HepG2 (cell line): ENCODE results near the gene NUFIP2. TPM values are rescaled to one million over a fixed set of nuclear protein-coding genes. Genes with fewer than 3 reads are reported as not detected.

ENCODE experiments used
- EZH2 ChIP-seq: conservative IDR thresholded peaks from 2 replicates; pipeline ENCODE4 v1.6.1; 2012; ENCODE audit warnings: mild to moderate bottlenecking, low read depth, low read length, moderate library complexity
- GATAD2A ChIP-seq: IDR thresholded peaks from 2 replicates; pipeline ENCODE4 v1.6.1; 2016
- HOXA3 ChIP-seq: sonication (generic); formaldehyde crosslinking; IDR thresholded peaks from 2 replicates; pipeline ENCODE4 v1.5.0; 2020; ENCODE audit warnings: missing genetic modification reagents
- KAT7 ChIP-seq: IDR thresholded peaks from 2 replicates; pipeline ENCODE4 v1.6.1; 2018; ENCODE audit warnings: borderline replicate concordance, missing compliant biosample characterization
- KLF15 ChIP-seq: sonication (generic); formaldehyde crosslinking; IDR thresholded peaks from 2 replicates; pipeline ENCODE4 v1.8.1; 2023; ENCODE audit warnings: borderline replicate concordance, mild to moderate bottlenecking, inconsistent platforms, missing genetic modification reagents, mixed read lengths
- RBM39 ChIP-seq: fragments of 200-400 bp; formaldehyde crosslinking; IDR thresholded peaks from one replicate; pipeline ENCODE4 v1.6.1; 2018; ENCODE audit warnings: antibody characterized with exemption, mild to moderate bottlenecking, low read depth, low read length; ENCODE audit not compliant: poor library complexity, severe bottlenecking
- SALL1 ChIP-seq: sonication (generic); formaldehyde crosslinking; IDR thresholded peaks from 2 replicates; pipeline ENCODE4 v1.8.0; 2022; ENCODE audit warnings: mild to moderate bottlenecking, missing genetic modification reagents
- TEAD3 ChIP-seq: optimal IDR thresholded peaks from 2 replicates; pipeline ENCODE3; 2016; ENCODE audit warnings: borderline replicate concordance
- YY1 ChIP-seq: IDR thresholded peaks from 2 replicates; pipeline ENCODE4 v1.6.1; 2011; ENCODE audit warnings: low read length, low read depth, moderate library complexity, mild to moderate bottlenecking; ENCODE audit not compliant: insufficient read depth, insufficient replicate concordance
- ZNF563 ChIP-seq: sonication (generic); formaldehyde crosslinking; IDR thresholded peaks from 2 replicates; pipeline ENCODE4 v1.8.0; 2022; ENCODE audit warnings: mild to moderate bottlenecking, moderate library complexity, missing genetic modification reagents
- ZNF660 ChIP-seq: sonication (generic); formaldehyde crosslinking; IDR thresholded peaks from 2 replicates; pipeline ENCODE4 v1.5.1; 2020; ENCODE audit warnings: mild to moderate bottlenecking, low read depth, missing genetic modification reagents, borderline replicate concordance
- ZNF670 ChIP-seq: sonication (generic); formaldehyde crosslinking; IDR thresholded peaks from 2 replicates; pipeline ENCODE4 v1.8.0; 2022; ENCODE audit warnings: mild to moderate bottlenecking, missing genetic modification reagents, borderline replicate concordance
- ZSCAN20 ChIP-seq: sonication (generic); formaldehyde crosslinking; IDR thresholded peaks from 2 replicates; pipeline ENCODE4 v1.4.0; 2020; ENCODE audit warnings: missing genetic modification reagents, mild to moderate bottlenecking, borderline replicate concordance
- polyA plus RNA-seq, 8 experiments: library from polyadenylated mRNA; depleted of rRNA in 3 of 8; stranded (reverse) in 7 of 8; unstranded in 1 of 8; fragments of >200 nt; fragmentation: Illumina TruSeq in 4 of 8; extraction: Trizol in 4 of 8; gene quantifications; 2 replicates each; pipeline versions ENCODE4 v1.2.1 to v1.2.3, GENCODE V29; 2011 to 2016; ENCODE audit warnings: low read depth in 4 of 8, missing spikeins in 1 of 8, mixed read lengths in 1 of 8; ENCODE audit not compliant: insufficient read depth in 1 of 8
- total RNA-seq, 5 experiments: library from RNA; depleted of rRNA; stranded (reverse); fragments of >200 nt; fragmentation: Illumina TruSeq; extraction: Trizol; gene quantifications; 2 replicates each; pipeline ENCODE4 v1.2.3, GENCODE V29; 2016; ENCODE audit warnings: low read depth in 1 of 5
- TF ChIP-seq, protein P1 (sequence below), 2 experiments: sonication (generic) in 1 of 2; formaldehyde crosslinking in 1 of 2; IDR thresholded peaks; 2 replicates each; pipeline versions ENCODE4 v1.6.1 to v1.9.0; 2014 to 2022; ENCODE audit warnings: antibody characterized with exemption in 1 of 2, borderline replicate concordance in 1 of 2, inconsistent platforms in 1 of 2, low read depth in 1 of 2, missing genetic modification reagents in 1 of 2
- TF ChIP-seq, protein P2 (sequence below): IDR thresholded peaks from 2 replicates; pipeline ENCODE4 v1.6.1; 2012; ENCODE audit warnings: low read depth, low read length, improper control_type of control experiment
- TF ChIP-seq, protein P3 (sequence below): sonication (generic); formaldehyde crosslinking; IDR thresholded peaks from 2 replicates; pipeline ENCODE4 v1.8.0; 2022; ENCODE audit warnings: missing genetic modification reagents, mild to moderate bottlenecking, borderline replicate concordance
- TF ChIP-seq, protein P4 (sequence below): IDR thresholded peaks from 2 replicates; pipeline ENCODE4 v1.6.1; 2016; ENCODE audit warnings: mild to moderate bottlenecking

NUFIP2 gene
- total and polyA plus RNA-seq, 2 of the 13 experiments (the other 11 are each of a cell fraction or from before 2014, with no cell fraction given) = 10.3 to 30.8 TPM

DNA sequence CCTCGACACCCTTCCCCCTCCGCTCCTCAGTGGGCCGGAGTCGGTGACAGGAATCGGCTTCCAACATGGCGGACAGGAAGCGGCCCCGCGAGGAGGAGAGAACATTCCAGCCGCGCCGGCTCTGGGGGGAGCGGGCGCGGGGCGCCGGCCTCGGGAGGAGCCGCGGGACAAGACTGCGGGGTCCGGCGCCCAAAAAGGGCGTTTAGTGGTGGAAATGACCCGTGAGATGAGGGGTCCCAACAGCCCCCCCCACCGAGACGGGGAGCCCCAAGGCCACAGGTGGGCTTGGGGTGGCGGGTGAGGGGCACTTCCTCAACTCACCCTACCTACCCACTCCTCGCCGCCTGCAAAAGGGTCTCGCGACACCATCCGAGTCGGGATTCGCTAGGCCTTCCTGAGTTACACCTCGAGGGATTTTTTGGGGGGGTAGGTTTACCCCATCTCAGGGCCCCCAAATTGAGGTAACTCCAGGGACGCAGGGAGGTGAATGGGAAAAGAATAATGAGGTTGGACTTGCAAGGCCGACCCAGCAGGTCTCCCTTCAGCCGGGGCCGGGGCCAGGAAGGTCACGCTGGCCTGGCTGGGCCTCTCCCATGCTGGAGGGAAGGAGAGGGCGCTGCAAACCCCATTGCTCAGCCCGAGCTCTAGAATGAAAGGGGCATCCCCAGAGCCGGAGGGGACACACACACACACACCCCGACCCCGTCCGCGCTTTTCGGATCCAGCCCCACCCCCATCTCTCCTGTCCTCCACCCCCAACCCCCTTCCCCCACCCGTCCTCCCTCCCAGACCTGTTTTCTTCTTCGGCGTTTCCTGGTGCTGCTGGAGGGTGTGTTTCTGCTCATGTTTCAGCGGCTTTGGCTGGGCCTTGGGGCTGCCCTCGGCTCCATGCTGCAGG lies 707 bp downstream of the NUFIP2 start (continued):
- TF ChIP-seq, protein P1, sequence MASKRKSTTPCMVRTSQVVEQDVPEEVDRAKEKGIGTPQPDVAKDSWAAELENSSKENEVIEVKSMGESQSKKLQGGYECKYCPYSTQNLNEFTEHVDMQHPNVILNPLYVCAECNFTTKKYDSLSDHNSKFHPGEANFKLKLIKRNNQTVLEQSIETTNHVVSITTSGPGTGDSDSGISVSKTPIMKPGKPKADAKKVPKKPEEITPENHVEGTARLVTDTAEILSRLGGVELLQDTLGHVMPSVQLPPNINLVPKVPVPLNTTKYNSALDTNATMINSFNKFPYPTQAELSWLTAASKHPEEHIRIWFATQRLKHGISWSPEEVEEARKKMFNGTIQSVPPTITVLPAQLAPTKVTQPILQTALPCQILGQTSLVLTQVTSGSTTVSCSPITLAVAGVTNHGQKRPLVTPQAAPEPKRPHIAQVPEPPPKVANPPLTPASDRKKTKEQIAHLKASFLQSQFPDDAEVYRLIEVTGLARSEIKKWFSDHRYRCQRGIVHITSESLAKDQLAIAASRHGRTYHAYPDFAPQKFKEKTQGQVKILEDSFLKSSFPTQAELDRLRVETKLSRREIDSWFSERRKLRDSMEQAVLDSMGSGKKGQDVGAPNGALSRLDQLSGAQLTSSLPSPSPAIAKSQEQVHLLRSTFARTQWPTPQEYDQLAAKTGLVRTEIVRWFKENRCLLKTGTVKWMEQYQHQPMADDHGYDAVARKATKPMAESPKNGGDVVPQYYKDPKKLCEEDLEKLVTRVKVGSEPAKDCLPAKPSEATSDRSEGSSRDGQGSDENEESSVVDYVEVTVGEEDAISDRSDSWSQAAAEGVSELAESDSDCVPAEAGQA (IDR thresholded peaks at IDR 0.05; ENCODE audit: low read depth) = peak; percentile 63
- TF ChIP-seq, protein P1 (CRISPR knock-in tag; IDR thresholded peaks at IDR 0.05; ENCODE audit: borderline replicate concordance) = no peak
- TF ChIP-seq HOXA3 (CRISPR knock-in tag) (peak; percentile 80), EZH2 (no peak), KLF15 (CRISPR knock-in tag) (no peak), RBM39 (peak; percentile 81), TEAD3 (CRISPR knock-in tag) (peak; percentile 77), GATAD2A (no peak), ZNF670 (0 out of 2 replicates have a peak, but pooled peaks have one; percentile 54), KAT7 (CRISPR knock-in tag) (peak; percentile 57; the same call in 1 of the 2 replicates), YY1 (peak; percentile 93), ZSCAN20 (CRISPR knock-in tag) (peak; percentile 69; the same call in 1 of the 2 replicates), SALL1 (CRISPR knock-in tag) (0 out of 2 replicates have a peak, but pooled peaks have one; percentile 19), ZNF563 (CRISPR knock-in tag) (peak; percentile 27), ZNF660 (no peak)
- TF ChIP-seq, protein P2, sequence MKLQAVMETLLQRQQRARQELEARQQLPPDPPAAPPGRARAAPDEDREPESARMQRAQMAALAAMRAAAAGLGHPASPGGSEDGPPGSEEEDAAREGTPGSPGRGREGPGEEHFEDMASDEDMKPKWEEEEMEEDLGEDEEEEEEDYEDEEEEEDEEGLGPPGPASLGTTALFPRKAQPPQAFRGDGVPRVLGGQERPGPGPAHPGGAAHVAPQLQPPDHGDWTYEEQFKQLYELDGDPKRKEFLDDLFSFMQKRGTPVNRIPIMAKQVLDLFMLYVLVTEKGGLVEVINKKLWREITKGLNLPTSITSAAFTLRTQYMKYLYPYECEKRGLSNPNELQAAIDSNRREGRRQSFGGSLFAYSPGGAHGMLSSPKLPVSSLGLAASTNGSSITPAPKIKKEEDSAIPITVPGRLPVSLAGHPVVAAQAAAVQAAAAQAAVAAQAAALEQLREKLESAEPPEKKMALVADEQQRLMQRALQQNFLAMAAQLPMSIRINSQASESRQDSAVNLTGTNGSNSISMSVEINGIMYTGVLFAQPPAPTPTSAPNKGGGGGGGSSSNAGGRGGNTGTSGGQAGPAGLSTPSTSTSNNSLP = no peak
- TF ChIP-seq, protein P3, sequence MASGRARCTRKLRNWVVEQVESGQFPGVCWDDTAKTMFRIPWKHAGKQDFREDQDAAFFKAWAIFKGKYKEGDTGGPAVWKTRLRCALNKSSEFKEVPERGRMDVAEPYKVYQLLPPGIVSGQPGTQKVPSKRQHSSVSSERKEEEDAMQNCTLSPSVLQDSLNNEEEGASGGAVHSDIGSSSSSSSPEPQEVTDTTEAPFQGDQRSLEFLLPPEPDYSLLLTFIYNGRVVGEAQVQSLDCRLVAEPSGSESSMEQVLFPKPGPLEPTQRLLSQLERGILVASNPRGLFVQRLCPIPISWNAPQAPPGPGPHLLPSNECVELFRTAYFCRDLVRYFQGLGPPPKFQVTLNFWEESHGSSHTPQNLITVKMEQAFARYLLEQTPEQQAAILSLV (CRISPR knock-in tag) = peak; percentile 38; the same call in 1 of the 2 replicates
- TF ChIP-seq, protein P4, sequence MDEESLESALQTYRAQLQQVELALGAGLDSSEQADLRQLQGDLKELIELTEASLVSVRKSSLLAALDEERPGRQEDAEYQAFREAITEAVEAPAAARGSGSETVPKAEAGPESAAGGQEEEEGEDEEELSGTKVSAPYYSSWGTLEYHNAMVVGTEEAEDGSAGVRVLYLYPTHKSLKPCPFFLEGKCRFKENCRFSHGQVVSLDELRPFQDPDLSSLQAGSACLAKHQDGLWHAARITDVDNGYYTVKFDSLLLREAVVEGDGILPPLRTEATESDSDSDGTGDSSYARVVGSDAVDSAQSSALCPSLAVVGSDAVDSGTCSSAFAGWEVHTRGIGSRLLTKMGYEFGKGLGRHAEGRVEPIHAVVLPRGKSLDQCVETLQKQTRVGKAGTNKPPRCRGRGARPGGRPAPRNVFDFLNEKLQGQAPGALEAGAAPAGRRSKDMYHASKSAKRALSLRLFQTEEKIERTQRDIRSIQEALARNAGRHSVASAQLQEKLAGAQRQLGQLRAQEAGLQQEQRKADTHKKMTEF = peak; percentile 36; the same call in 1 of the 2 replicates
